GM12891 (cell line): ENCODE data around the gene FAM193A.

Experiments used
- POLR2A ChIP-seq: IDR thresholded peaks from 2 replicates; pipeline ENCODE4 v1.6.1; 2011; ENCODE audit warnings: low read depth, low read length, control low read depth
- POLR2AphosphoS5 ChIP-seq: IDR thresholded peaks from 2 replicates; pipeline ENCODE4 v1.6.1; 2011; ENCODE audit warnings: low read depth, low read length, control low read depth

- TF ChIP-seq POLR2A (no peak), POLR2AphosphoS5 (no peak)
Measured at GRCh38 chr4:2698504-2698903, 162.1 kb downstream of the FAM193A start.
